HL-60 (cell line): ENCODE results near the gene P2RX2.

Experiments
- DNase-seq, 2 experiments: peaks; one replicate each; pipeline ENCODE4 v3.0.0-alpha.2; 2010 to 2020; ENCODE audit warnings: low read depth in 1 of 2, low spot score in 1 of 2
- H3K27ac ChIP-seq: fragments of 250-450 bp; sonication (Bioruptor Pico); replicated peaks from 2 replicates; pipeline ENCODE4 v1.5.1; 2020; ENCODE audit warnings: mild to moderate bottlenecking, moderate library complexity
- H3K27me3 ChIP-seq: fragments of 250-450 bp; sonication (Bioruptor Pico); 2 replicates; pipeline ENCODE4 v1.5.1; 2021; ENCODE audit warnings: mild to moderate bottlenecking, moderate library complexity; ENCODE audit not compliant: insufficient read depth, poor library complexity, severe bottlenecking
- H3K4me3 ChIP-seq: replicated peaks from 2 replicates; pipeline ENCODE4 v1.5.1; 2011; ENCODE audit warnings: mild to moderate bottlenecking, control low read depth, low read length; ENCODE audit not compliant: insufficient read depth
- GABPA ChIP-seq: IDR thresholded peaks from 2 replicates; pipeline ENCODE4 v1.6.1; 2012; ENCODE audit warnings: low read depth
- POLR2AphosphoS5 ChIP-seq: IDR thresholded peaks from 2 replicates; pipeline ENCODE4 v1.6.1; 2012; ENCODE audit warnings: low read depth
- SPI1 ChIP-seq: IDR thresholded peaks from 2 replicates; pipeline ENCODE4 v1.6.1; 2012; ENCODE audit warnings: low read depth, mild to moderate bottlenecking, borderline replicate concordance
- TF ChIP-seq, protein P1 (sequence below): IDR thresholded peaks from 2 replicates; pipeline ENCODE4 v1.6.1; 2012; ENCODE audit warnings: low read depth; ENCODE audit not compliant: insufficient replicate concordance
- TF ChIP-seq, protein P2 (sequence below): IDR thresholded peaks from one replicate; pipeline ENCODE4 v1.5.1; 2011; ENCODE audit warnings: low read length, control low read depth, inconsistent platforms; ENCODE audit not compliant: insufficient read depth

Gene P2RX2

DNA sequence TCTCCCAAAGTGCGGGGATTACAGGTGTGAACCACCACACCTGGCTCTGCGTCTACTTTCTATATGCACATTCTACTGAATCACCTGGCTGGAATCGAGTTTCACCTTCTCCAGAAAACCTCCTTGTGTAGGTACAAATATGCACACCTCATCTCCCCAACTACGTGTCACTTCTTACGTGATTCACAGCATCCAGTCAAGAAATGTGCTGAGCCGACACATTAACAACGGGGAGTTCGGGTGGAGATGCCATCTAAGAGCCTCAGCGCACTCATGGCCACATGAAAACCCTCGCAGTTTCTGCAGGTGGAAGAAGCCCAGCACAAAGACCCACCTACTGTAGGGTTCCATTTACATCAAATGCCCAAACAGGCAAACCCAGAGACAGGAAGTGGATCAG, 29.3 kb downstream of the P2RX2 start:
- DNase-seq, result no peak
- no peaks in the 10 kb centered on the region for H3K27me3 ChIP-seq
- TF ChIP-seq POLR2AphosphoS5 (no peak), GABPA (no peak), SPI1 (no peak)
- TF ChIP-seq, protein P1, sequence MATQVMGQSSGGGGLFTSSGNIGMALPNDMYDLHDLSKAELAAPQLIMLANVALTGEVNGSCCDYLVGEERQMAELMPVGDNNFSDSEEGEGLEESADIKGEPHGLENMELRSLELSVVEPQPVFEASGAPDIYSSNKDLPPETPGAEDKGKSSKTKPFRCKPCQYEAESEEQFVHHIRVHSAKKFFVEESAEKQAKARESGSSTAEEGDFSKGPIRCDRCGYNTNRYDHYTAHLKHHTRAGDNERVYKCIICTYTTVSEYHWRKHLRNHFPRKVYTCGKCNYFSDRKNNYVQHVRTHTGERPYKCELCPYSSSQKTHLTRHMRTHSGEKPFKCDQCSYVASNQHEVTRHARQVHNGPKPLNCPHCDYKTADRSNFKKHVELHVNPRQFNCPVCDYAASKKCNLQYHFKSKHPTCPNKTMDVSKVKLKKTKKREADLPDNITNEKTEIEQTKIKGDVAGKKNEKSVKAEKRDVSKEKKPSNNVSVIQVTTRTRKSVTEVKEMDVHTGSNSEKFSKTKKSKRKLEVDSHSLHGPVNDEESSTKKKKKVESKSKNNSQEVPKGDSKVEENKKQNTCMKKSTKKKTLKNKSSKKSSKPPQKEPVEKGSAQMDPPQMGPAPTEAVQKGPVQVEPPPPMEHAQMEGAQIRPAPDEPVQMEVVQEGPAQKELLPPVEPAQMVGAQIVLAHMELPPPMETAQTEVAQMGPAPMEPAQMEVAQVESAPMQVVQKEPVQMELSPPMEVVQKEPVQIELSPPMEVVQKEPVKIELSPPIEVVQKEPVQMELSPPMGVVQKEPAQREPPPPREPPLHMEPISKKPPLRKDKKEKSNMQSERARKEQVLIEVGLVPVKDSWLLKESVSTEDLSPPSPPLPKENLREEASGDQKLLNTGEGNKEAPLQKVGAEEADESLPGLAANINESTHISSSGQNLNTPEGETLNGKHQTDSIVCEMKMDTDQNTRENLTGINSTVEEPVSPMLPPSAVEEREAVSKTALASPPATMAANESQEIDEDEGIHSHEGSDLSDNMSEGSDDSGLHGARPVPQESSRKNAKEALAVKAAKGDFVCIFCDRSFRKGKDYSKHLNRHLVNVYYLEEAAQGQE, result no peak
- TF ChIP-seq, protein P2, sequence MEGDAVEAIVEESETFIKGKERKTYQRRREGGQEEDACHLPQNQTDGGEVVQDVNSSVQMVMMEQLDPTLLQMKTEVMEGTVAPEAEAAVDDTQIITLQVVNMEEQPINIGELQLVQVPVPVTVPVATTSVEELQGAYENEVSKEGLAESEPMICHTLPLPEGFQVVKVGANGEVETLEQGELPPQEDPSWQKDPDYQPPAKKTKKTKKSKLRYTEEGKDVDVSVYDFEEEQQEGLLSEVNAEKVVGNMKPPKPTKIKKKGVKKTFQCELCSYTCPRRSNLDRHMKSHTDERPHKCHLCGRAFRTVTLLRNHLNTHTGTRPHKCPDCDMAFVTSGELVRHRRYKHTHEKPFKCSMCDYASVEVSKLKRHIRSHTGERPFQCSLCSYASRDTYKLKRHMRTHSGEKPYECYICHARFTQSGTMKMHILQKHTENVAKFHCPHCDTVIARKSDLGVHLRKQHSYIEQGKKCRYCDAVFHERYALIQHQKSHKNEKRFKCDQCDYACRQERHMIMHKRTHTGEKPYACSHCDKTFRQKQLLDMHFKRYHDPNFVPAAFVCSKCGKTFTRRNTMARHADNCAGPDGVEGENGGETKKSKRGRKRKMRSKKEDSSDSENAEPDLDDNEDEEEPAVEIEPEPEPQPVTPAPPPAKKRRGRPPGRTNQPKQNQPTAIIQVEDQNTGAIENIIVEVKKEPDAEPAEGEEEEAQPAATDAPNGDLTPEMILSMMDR, result no peak
- H3K27ac ChIP-seq, result no peak overlapping the region
- no peak overlapping the region for H3K4me3 ChIP-seq

DNA sequence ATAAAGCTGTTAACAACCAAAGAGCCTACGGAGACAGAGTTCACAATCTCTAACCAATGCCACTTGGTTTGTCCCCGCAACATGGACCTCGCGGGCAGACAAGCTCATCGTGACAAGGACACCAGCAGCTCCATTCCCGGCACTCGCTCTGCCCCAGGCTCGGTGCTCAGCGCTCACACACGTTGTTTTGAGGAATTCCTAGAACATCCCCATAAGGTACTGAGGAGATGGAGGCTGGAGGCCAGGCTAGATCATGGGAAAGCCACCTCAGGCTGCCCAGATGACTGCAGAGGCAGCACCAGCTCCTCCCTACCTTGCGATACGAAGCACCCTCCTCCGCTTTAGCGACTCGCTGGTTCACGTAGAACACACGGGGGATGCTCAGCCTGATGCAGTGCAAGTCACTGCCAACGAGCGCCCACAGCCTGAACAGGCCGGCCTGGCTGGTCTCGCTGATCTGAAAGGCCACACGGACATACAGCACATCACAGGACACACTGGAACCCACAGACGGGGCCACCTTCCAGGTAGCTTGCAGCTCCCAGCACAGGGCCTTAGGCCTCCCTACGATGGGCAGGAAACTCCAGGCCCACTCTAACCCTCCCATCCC, 30.1 kb downstream of the P2RX2 start:
- no peak for DNase-seq

DNA sequence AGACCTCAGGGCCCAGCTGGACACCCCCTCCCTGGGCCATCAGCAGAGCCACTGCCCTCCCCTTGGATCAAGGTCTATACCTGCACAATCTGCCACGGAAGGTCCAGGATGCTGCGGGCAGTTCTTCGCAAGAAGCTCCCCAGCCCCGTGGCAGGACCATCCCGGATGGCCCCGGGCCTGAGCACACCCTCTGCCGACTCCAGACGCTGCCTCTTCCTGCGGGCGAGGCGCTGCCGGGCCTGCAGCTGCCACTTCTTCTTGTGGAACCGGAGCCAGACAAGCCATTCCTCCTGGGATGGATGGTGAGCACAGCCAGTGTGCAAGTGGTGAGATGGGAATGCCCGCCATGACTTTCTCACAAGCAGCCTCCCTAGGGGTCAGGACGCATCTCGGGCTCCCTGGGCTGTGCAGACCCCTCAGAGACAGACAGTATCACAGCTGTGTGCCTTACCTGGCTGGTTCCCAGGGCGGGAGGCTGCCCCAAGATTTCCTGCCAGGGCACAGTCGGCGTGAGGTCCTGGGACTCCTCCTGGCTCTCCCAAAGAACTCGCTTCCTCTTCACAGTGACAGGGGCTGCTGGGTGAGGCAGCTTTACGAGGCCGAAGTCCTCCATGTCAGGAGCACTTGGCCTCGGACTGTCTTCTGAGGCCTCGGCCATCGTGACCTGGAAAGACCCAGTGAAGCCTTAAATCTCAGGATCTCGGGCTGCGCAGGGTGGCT, 30.8 kb downstream of the P2RX2 start:
- no peak for TF ChIP-seq GABPA
- TF ChIP-seq, protein P1, result no peak
- no peak for TF ChIP-seq POLR2AphosphoS5
- Histone ChIP-seq H3K4me3 (no peak overlapping the region), H3K27ac (no peak overlapping the region), H3K27me3 (no peaks in the 10 kb centered on the region)
- DNase-seq, result no peak

More for the DNA sequence above, 30.1 kb downstream of the P2RX2 start:
- Histone ChIP-seq H3K27me3 (no peaks in the 10 kb centered on the region), H3K4me3 (no peak overlapping the region), H3K27ac (no peak overlapping the region)
- TF ChIP-seq SPI1, result no peak
- TF ChIP-seq, protein P2, result no peak
- no peak for TF ChIP-seq POLR2AphosphoS5
- TF ChIP-seq, protein P1, result no peak
- no peak for TF ChIP-seq GABPA
